Measurements from ENCODE around the gene DPM2. TPM values are rescaled to one million over a fixed set of nuclear protein-coding genes. Genes with fewer than 3 reads are reported as not detected.

DPM2 gene
- total and polyA plus RNA-seq, 5 donors = 13.6 to 20.0 (median 16.4) TPM

DNA sequence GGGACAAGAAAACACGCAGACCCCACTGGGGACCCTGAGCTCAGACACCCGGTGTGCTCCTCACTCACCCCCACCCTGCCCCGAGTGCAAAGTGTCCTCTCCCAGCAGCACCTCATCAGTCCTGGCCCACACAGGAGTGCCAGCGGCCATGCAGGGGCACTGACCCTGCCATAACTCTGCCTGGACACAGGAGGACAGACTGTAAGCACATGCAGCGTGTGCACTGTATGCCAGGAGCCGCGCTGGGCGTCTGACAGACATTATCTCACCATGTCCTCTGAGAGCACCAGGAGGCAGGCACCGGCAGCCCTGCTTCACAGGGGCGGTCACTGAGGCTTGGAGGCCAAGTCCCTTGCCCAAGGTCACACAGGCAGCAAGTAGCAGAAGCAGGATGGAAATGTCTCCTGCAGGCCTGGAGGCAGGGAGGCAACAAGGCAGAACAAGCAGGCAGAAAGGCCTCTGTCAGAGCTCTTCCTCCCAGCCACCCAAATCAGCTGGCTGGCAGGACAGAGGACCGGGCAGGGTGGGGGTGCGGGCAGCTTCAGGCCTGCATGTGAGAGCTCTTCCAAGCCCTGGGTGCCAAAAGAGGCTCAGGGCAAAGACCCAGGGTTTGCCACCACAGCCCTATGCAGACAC is 34.7 kb upstream of the DPM2 start:
- peaks cover 69% of the 10 kb centered on the region for H3K4me1 ChIP-seq (ENCODE audit: control insufficient read depth, insufficient read depth, low read length)
- peak in 2 of 3 donors; percentile 82 to 83 for DNase-seq
- ATAC-seq = peak; percentile 20 to 46

GRCh38 chr9:127971357-127972235 is 33.9 kb upstream of the DPM2 start:
- intact Hi-C loops (cut with DNase I) = no loop called here
- no peak overlapping the region for H3K4me3 ChIP-seq (ENCODE audit: low read length)
- WGBS = 43% methylated on average over 20 of the region's 20 CpGs
- no peaks in the 10 kb centered on the region for H3K9me3 ChIP-seq (ENCODE audit: control insufficient read depth, low read length)
- no peaks in the 10 kb centered on the region for H3K27me3 ChIP-seq (ENCODE audit: control insufficient read depth, insufficient read depth)
- H3K27ac ChIP-seq (ENCODE audit: low read length) = peak overlapping the region; percentile 85
- ATAC-seq (no peak), DNase-seq (peak in 2 of 3 donors; percentile 62 to 67)
- peaks cover 73% of the 10 kb centered on the region for H3K4me1 ChIP-seq (ENCODE audit: control insufficient read depth, insufficient read depth, low read length)

More for the DNA sequence above, 34.7 kb upstream of the DPM2 start:
- no peaks in the 10 kb centered on the region for H3K27me3 ChIP-seq (ENCODE audit: control insufficient read depth, insufficient read depth)
- 45% methylated on average over 12 of the region's 12 CpGs for WGBS
- H3K9me3 ChIP-seq (ENCODE audit: control insufficient read depth, low read length) = no peaks in the 10 kb centered on the region
- H3K27ac ChIP-seq (ENCODE audit: low read length) = peak overlapping the region; percentile 85
- intact Hi-C loops (cut with DNase I) = no loop called here
- no peak overlapping the region for H3K4me3 ChIP-seq (ENCODE audit: low read length)

DNA sequence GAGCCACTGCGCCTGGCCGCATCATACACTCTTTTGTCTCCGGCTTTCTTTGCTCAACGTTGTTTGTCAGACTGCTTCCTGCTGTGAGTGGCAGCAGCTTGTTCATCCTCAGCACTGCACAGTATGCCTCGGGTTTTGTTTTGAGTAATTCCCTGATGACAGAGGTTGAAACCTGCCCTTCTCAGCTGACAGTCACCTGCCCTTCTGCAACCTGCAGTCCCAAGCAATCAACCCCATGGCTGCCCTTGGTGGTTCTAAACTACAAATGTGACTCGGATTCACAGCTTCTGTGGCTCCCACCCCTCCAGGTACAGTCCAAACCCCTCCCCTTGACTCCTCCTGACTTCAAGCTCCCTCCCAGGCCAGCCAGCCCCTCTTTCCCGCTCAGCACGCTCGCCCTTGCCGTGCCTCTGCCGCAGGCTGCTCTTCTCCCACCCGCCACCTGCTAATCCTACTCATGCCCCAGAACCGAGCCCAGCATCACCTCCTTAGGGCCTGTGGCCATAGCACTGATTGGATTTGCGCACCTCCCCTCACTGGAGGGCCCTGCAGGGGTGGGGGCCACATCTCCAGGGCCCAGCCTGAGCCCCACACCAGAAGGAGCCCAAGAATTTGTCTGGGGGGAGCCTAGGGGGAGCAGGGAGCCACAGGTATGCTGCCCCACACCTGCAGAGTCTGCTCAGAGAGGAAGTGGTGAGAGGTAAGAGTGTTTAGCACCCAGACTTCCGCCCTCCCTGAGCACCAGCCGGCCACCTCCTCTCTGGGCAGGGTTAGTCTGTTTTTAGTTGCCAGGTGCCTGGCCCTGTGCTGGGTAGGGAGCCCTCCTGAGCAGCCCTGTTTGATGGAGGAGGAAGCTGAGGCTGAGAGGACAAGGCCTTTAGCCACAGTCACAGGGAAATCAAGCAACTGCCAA is 33.0 kb upstream of the DPM2 start:
- peaks cover 75% of the 10 kb centered on the region for H3K4me1 ChIP-seq (ENCODE audit: control insufficient read depth, insufficient read depth, low read length)
- H3K27ac ChIP-seq (ENCODE audit: low read length) = peak overlapping the region; percentile 31
- H3K4me3 ChIP-seq (ENCODE audit: low read length) = no peak overlapping the region
- no peaks in the 10 kb centered on the region for H3K27me3 ChIP-seq (ENCODE audit: control insufficient read depth, insufficient read depth)
- WGBS = 69% methylated on average over 16 of the region's 16 CpGs
- peak in 1 of 3 donors; percentile 39 for DNase-seq
- no peak for ATAC-seq
- no peaks in the 10 kb centered on the region for H3K9me3 ChIP-seq (ENCODE audit: control insufficient read depth, low read length)
- intact Hi-C loops (cut with DNase I) = no loop called here

DNA sequence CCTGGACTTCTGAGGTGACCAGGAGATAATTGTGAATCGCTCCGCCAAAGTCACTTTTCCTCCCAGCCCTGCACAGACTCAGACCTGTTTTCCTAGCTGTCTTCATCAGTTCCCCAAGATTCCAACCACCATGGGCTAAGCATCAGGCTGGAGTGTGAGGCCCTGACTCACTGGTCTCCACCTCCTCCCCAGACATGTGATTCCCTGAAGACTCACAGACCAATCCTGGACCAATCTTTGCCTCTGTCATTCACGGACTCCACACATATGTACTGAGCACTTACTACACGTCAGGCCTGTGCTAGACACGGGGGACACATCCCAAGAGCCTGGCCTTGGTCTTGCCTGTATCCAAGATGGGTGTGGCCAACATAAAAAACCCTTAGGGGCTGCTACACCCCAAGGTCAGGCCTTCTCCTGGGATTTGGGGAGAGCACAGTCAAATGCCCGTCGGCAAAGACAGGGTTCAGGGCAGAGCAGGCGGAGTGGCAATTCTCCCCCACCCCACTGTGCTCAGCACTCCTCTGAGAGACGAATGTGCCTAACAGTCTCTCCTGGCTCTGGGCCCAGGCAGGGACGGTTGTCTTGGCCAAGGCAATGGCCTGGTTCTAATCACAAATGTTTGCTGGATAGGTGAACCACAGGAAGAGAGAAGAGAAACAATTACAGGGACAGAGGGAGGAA is 31.2 kb upstream of the DPM2 start:
- DNase-seq (peak; percentile 74 to 88 (median 87)), ATAC-seq (peak; percentile 19 to 36)
- peak overlapping the region; percentile 66 for H3K27ac ChIP-seq (ENCODE audit: low read length)
- intact Hi-C loops (cut with DNase I) = no loop called here
- no peak overlapping the region for H3K4me3 ChIP-seq (ENCODE audit: low read length)
- WGBS = 42% methylated on average over 10 of the region's 10 CpGs
- H3K9me3 ChIP-seq (ENCODE audit: control insufficient read depth, low read length) = no peaks in the 10 kb centered on the region
- peaks cover 64% of the 10 kb centered on the region for H3K4me1 ChIP-seq (ENCODE audit: control insufficient read depth, insufficient read depth, low read length)
- no peaks in the 10 kb centered on the region for H3K27me3 ChIP-seq (ENCODE audit: control insufficient read depth, insufficient read depth)

GRCh38 chr9:127968042-127968441 is 30.4 kb upstream of the DPM2 start:
- intact Hi-C loops (cut with DNase I) = no loop called here
- H3K27ac ChIP-seq (ENCODE audit: low read length) = peak overlapping the region; percentile 66
- DNase-seq (peak in 1 of 3 donors; percentile 50), ATAC-seq (no peak)
- H3K27me3 ChIP-seq (ENCODE audit: control insufficient read depth, insufficient read depth) = no peaks in the 10 kb centered on the region
- peaks cover 59% of the 10 kb centered on the region for H3K4me1 ChIP-seq (ENCODE audit: control insufficient read depth, insufficient read depth, low read length)
- WGBS = 72% methylated on average over 3 of the region's 3 CpGs
- no peaks in the 10 kb centered on the region for H3K9me3 ChIP-seq (ENCODE audit: control insufficient read depth, low read length)
- no peak overlapping the region for H3K4me3 ChIP-seq (ENCODE audit: low read length)

GRCh38 chr9:127967151-127967809 is 29.6 kb upstream of the DPM2 start:
- WGBS = 64% methylated on average over 9 of the region's 9 CpGs
- no peak for ATAC-seq
- Histone ChIP-seq H3K9me3 (ENCODE audit: control insufficient read depth, low read length) (no peaks in the 10 kb centered on the region), H3K4me1 (ENCODE audit: control insufficient read depth, insufficient read depth, low read length) (peaks cover 53% of the 10 kb centered on the region), H3K4me3 (ENCODE audit: low read length) (no peak overlapping the region), H3K27me3 (ENCODE audit: control insufficient read depth, insufficient read depth) (no peaks in the 10 kb centered on the region), H3K27ac (ENCODE audit: low read length) (peak overlapping the region; percentile 30)
- intact Hi-C loops (cut with DNase I) = no loop called here
- DNase-seq = peak in 1 of 3 donors; percentile 47

DNA sequence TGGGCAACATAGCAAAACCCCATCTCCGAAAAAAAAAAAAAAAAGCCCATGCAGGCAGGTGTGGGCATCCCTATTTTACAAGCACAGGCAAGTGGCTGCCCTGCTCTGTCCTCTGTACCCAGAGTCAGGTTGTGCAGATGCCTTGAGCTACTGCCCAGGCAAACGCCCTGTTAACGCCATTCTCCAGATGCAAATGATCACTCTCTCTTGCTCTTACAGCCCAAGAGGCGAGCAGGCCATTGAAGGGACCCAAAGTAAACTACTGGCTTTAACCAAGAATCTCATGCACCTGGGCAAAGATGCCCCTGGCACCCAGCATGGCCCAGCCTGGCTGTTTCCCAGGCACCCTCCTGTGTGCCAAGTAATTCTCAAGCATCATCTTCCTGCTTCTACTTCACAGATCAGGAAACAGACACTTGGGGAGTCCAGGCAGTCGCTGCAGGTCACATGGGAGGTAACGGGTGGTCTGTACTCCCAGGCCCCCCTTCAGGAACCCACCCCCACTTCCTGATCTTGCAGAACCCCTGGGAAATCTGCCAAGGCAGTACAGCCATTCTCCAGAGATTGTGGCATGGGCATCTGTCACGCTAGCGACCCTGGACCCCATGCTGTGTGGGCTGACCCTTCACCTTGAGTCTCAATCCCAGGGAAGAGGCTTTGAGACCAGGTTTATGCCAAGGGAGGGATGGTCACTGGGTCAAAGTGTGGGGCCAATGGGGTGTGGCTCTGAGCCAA is 28.9 kb upstream of the DPM2 start:
- DNase-seq (peak in 2 of 3 donors; percentile 27 to 33), ATAC-seq (no peak)
- Histone ChIP-seq H3K4me1 (ENCODE audit: control insufficient read depth, insufficient read depth, low read length) (peaks cover 48% of the 10 kb centered on the region), H3K27me3 (ENCODE audit: control insufficient read depth, insufficient read depth) (no peaks in the 10 kb centered on the region), H3K4me3 (ENCODE audit: low read length) (no peak overlapping the region), H3K27ac (ENCODE audit: low read length) (peak overlapping the region; percentile 30), H3K9me3 (ENCODE audit: control insufficient read depth, low read length) (no peaks in the 10 kb centered on the region)
- WGBS = 54% methylated on average over 8 of the region's 8 CpGs
- intact Hi-C loops (cut with DNase I) = no loop called here

DNA sequence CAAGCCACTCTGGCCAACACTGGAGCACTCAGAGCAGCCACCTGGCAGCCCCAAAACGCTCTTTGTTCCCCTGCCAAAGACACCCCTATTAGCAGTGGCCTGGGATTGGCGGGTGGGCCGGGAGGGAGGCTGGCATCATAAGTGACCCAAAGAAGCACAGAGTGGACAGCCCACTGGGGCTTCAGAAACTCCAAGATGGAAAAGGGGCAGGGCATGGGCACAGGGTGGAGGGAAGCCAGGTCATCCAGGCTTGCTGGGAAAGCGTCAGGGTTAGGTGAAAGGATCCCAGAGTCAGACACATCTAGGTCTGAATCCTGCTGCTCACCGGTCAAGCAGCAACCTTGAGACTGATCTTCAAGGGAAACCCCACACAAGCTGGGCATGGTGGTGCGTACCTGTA is 28.3 kb upstream of the DPM2 start:
- DNase-seq (no peak), ATAC-seq (no peak)
- intact Hi-C loops (cut with DNase I) = no loop called here
- 42% methylated on average over 6 of the region's 6 CpGs for WGBS
- no peaks in the 10 kb centered on the region for H3K27me3 ChIP-seq (ENCODE audit: control insufficient read depth, insufficient read depth)
- H3K9me3 ChIP-seq (ENCODE audit: control insufficient read depth, low read length) = no peaks in the 10 kb centered on the region
- H3K4me1 ChIP-seq (ENCODE audit: control insufficient read depth, insufficient read depth, low read length) = peaks cover 46% of the 10 kb centered on the region
- H3K4me3 ChIP-seq (ENCODE audit: low read length) = no peak overlapping the region
- H3K27ac ChIP-seq (ENCODE audit: low read length) = peak overlapping the region; percentile 94

GRCh38 chr9:127963359-127964064 is 25.9 kb upstream of the DPM2 start:
- no peak for ATAC-seq
- no peaks in the 10 kb centered on the region for H3K9me3 ChIP-seq (ENCODE audit: control insufficient read depth, low read length)
- peak overlapping the region; percentile 0 for H3K27ac ChIP-seq (ENCODE audit: low read length)
- intact Hi-C loops (cut with DNase I) = no loop called here
- peaks cover 42% of the 10 kb centered on the region for H3K4me1 ChIP-seq (ENCODE audit: control insufficient read depth, insufficient read depth, low read length)
- 80% methylated on average over 19 of the region's 19 CpGs for WGBS
- H3K4me3 ChIP-seq (ENCODE audit: low read length) = no peak overlapping the region
- DNase-seq = peak in 2 of 3 donors; percentile 55 to 78
- no peaks in the 10 kb centered on the region for H3K27me3 ChIP-seq (ENCODE audit: control insufficient read depth, insufficient read depth)
